Measurements from ENCODE around the gene SLC45A1.

GRCh38 chr1:8367571-8368194, 49.8 kb downstream of the SLC45A1 start:
- TF ChIP-seq POLR2A (IDR thresholded peaks at IDR 0.05) = no peak
- TF ChIP-seq, protein P1, sequence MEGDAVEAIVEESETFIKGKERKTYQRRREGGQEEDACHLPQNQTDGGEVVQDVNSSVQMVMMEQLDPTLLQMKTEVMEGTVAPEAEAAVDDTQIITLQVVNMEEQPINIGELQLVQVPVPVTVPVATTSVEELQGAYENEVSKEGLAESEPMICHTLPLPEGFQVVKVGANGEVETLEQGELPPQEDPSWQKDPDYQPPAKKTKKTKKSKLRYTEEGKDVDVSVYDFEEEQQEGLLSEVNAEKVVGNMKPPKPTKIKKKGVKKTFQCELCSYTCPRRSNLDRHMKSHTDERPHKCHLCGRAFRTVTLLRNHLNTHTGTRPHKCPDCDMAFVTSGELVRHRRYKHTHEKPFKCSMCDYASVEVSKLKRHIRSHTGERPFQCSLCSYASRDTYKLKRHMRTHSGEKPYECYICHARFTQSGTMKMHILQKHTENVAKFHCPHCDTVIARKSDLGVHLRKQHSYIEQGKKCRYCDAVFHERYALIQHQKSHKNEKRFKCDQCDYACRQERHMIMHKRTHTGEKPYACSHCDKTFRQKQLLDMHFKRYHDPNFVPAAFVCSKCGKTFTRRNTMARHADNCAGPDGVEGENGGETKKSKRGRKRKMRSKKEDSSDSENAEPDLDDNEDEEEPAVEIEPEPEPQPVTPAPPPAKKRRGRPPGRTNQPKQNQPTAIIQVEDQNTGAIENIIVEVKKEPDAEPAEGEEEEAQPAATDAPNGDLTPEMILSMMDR (IDR thresholded peaks at IDR 0.05) = no peak

All from lower leg skin (tissue), 3 donors.